Thoracic aorta (tissue), 2 donors: ENCODE data around the gene CEP131. TPM values are rescaled to one million over a fixed set of nuclear protein-coding genes. Genes with fewer than 3 reads are reported as not detected.

Experiments
- ATAC-seq: fragments of 150-250 bp; one replicate; pipeline ENCODE4 v1.8.0; 2017; ENCODE audit warnings: low read depth; ENCODE audit not compliant: insufficient number of reproducible peaks, low FRiP score
- DNase-seq: peaks from one replicate; pipeline ENCODE4 v3.0.0-alpha.2; 2020; ENCODE audit warnings: low spot score
- H3K27ac ChIP-seq, 2 donors: fragments of 200-600 bp; sonication (generic); 1 replicate in 1 of 2; 2 replicates in 1 of 2; pipeline ENCODE4 v1.5.1; 2016; ENCODE audit warnings: mild to moderate bottlenecking in 2 of 2, moderate library complexity in 2 of 2
- H3K27me3 ChIP-seq: fragments of 200-600 bp; sonication (generic); replicated peaks from 2 replicates; pipeline ENCODE4 v1.6.0; 2016; ENCODE audit warnings: mild to moderate bottlenecking; ENCODE audit not compliant: insufficient read depth
- H3K36me3 ChIP-seq: fragments of 200-600 bp; sonication (generic); one replicate; pipeline ENCODE4 v1.5.1; 2016
- H3K4me1 ChIP-seq, 2 donors: fragments of 200-600 bp; sonication (generic); 1 replicate in 1 of 2; 2 replicates in 1 of 2; pipeline versions ENCODE4 v1.5.1 to v1.6.0; 2016; ENCODE audit warnings: low read depth in 2 of 2, mild to moderate bottlenecking in 1 of 2; ENCODE audit not compliant: control insufficient read depth in 1 of 2
- H3K4me3 ChIP-seq: fragments of 200-600 bp; sonication (generic); 2 replicates; pipeline ENCODE4 v1.5.1; 2016; ENCODE audit warnings: mild to moderate bottlenecking
- H3K9me3 ChIP-seq: fragments of 200-600 bp; sonication (generic); 2 replicates; pipeline ENCODE4 v1.5.1; 2016
- CTCF ChIP-seq: fragments of 200-600 bp; sonication (generic); IDR thresholded peaks from one replicate; pipeline ENCODE4 v1.5.1; 2019; ENCODE audit warnings: antibody characterized with exemption
- total RNA-seq, 2 donors: library from RNA; depleted of rRNA; stranded (reverse); fragments of >200 nt; gene quantifications; one replicate each; pipeline versions ENCODE4 v1.1.0 to v1.2.3, GENCODE V29; 2016

CEP131 gene
- 10 to 100 TPM in 1 of 2 donors, 1 to 10 TPM in 1; 5.8 to 11.4 TPM for total RNA-seq

GRCh38 chr17:81222906-81223761 is at the start of gene CEP131:
TSS of gene CEP131 (minus strand) at chr17:81222965. CDS start at chr17:81220056, 2,909 bp downstream.
- H3K4me3 ChIP-seq, result peak within 1 kb of the TSS; percentile 87
- H3K4me1 ChIP-seq, result peaks cover 10 to 15% of the 10 kb centered on the region in 2 donors
- no peaks in the 10 kb centered on the region for H3K27me3 ChIP-seq
- DNase-seq, result peak; percentile 96
- ATAC-seq, result peak; percentile 96
- H3K36me3 ChIP-seq, result no peaks in the 10 kb centered on the region
- peak within 1 kb of the TSS; percentile 24 to 55 for H3K27ac ChIP-seq
- no peaks in the 10 kb centered on the region for H3K9me3 ChIP-seq
- no peak for TF ChIP-seq CTCF

- Histone ChIP-seq H3K36me3 (peaks cover 44% of the 10 kb centered on the region), H3K9me3 (no peaks in the 10 kb centered on the region), H3K27ac (no peak overlapping the region), H3K4me1 (peaks cover 0 to 7% of the 10 kb centered on the region in 2 donors), H3K27me3 (no peaks in the 10 kb centered on the region), H3K4me3 (no peak overlapping the region)
- no peak for DNase-seq
- no peak for TF ChIP-seq CTCF
- no peak for ATAC-seq
These were observed 48.5 kb upstream of the CEP131 start for GRCh38 chr17:81271226-81271625.

- Histone ChIP-seq H3K9me3 (no peaks in the 10 kb centered on the region), H3K4me3 (no peak overlapping the region), H3K27me3 (no peaks in the 10 kb centered on the region), H3K27ac (no peak overlapping the region), H3K36me3 (peaks cover 48% of the 10 kb centered on the region), H3K4me1 (peaks cover 0 to 7% of the 10 kb centered on the region in 2 donors)
- ATAC-seq (no peak), DNase-seq (no peak)
- no peak for TF ChIP-seq CTCF
These were observed 47.5 kb upstream of the CEP131 start for GRCh38 chr17:81270279-81270678.

DNA sequence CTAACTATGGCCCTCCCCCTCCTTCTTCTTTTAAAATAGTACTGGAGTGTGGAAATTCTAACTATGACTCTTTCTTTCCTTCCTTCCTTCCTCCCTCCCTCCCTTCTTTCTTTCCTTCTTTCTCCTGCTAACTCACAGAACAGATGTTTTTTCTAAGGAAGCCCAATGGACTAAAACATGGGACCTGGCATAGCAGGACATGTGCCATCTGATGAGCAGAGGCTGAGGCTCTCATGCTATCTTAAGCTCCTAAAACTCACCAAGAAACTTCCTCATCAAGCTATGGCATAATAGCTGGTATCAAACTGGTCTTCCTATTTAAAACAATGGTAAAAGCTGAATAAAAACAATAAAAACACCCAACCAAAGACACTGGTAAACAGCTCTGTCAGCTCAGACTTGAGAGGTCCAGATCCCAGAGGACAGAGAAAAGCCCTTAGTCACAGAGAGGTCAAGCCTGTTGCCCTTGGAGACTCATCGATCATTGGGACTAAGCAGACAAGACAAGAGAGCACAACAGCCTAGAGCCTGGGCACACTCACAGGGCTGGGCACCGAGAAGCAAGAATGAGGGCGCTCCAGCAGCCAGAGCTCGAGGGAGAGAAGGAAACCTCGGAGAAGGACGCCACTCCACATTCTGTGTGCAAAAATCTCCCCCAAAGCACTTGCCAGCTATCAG is 44.8 kb upstream of the CEP131 start:
- TF ChIP-seq CTCF, result no peak
- Histone ChIP-seq H3K9me3 (no peaks in the 10 kb centered on the region), H3K36me3 (peaks cover 36% of the 10 kb centered on the region), H3K4me1 (peaks cover 0 to 7% of the 10 kb centered on the region in 2 donors), H3K27me3 (no peaks in the 10 kb centered on the region), H3K27ac (no peak overlapping the region), H3K4me3 (no peak overlapping the region)
- ATAC-seq (no peak), DNase-seq (no peak)

DNA sequence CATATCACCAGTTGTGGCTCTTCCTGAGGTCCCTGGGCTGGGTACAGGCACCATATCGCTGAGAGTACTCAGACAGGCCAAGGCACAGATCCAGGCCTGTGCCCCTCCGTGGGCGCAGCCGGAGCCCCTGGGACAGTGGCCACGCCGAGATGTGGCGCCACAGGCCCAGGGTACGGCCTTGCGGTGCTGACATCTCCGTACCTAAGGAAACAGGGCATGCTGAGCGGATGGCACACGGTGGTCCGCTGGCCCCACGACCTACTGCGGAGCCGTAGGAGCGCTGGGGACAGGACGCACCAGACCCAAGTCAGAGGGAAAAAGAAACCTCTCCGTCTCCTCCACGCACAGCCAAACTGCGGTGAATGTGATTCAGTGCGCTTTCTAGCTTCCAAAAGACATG is 42.8 kb upstream of the CEP131 start:
- DNase-seq (no peak), ATAC-seq (no peak)
- no peak for TF ChIP-seq CTCF
- Histone ChIP-seq H3K9me3 (no peaks in the 10 kb centered on the region), H3K4me1 (peaks cover 0 to 7% of the 10 kb centered on the region in 2 donors), H3K27ac (no peak overlapping the region), H3K36me3 (peaks cover 29% of the 10 kb centered on the region), H3K4me3 (no peak overlapping the region), H3K27me3 (no peaks in the 10 kb centered on the region)
